PC-9 (cell line): Measurements from ENCODE around the gene GRAPL.
"Not testable (repeated sequence)": the region's sequence is repeated elsewhere in the genome, so short reads cannot be mapped to it uniquely, and the experiment has no call there.

Source experiments
- CTCF ChIP-seq: fragments of 200-600 bp; sonication (generic); conservative IDR thresholded peaks from 2 replicates; pipeline ENCODE4 v1.6.1; 2017; ENCODE audit warnings: mixed run types, antibody characterized with exemption, mild to moderate bottlenecking, moderate library complexity
- EZH2 ChIP-seq: fragments of 200-600 bp; sonication (generic); IDR thresholded peaks from 2 replicates; pipeline ENCODE4 v1.8.0; 2017; ENCODE audit warnings: antibody characterized with exemption, low read depth

- TF ChIP-seq EZH2, CTCF: not testable (repeated sequence)
Observed at GRCh38 chr17:19093684-19094438, 33.5 kb upstream of the GRAPL start.
